Measurements from ENCODE around the gene RNF212.

Gene RNF212

DNA sequence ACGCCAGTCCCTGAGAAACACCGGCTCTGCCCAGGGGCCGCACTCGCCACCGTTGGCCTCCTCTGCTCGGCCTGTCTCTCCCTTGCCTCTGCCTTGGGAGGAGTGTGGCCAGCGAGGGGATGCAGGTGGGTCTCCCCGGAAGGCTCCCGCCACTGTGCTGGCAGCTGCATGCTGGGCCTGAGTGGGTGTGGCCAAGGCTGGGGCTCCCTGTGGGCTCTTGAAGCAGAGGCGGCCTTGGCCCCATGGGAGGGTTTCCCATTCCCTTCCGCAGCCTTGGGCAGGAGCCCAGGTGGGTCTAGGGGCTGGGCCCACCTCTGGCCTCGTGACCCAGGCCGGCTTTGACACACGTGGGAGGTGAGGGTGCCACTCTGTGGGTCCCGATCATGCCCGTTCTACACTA is 82.8 kb downstream of the RNF212 start:
- DNase-seq = no peak

DNA sequence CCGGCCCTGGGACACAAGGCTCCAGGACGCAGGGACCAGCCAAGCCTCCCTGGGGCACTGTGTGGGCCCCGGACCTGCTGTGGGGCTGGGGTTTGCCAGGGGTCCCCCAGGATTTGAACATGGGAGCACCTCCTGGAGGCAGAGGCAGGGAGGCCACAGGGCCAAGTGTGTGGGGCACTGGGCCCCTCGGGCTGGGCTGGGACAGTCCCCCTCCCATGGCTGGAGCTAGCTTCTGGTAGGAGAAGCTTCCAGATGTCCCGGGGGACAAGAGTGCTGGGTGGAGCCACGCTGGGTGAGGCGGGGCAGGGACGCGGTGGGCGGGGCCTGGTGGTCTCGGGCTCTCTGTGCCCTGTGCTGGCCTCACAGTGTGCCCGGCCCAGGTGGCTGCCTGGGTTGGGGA is 83.3 kb downstream of the RNF212 start:
- no peak for DNase-seq

DNA sequence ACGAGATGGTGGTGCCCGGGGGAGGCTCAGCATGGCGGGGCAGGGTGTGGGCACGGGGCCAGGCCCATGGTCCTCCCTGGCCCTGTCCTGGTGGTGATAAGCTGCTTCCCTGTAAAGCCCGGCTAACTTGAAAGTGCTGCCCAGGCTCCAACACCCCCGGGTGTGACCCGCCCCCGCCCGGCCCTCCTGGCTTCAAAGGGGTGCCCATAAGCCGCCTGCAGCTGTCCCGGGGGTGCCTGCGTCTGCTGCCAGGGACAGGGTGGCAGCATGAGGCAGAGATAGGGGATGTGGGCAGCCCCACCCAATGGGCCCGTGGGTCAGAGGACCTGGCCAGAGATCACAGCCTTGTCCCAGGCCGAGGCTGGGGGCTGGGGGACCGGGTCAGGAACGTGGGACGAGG is 83.8 kb downstream of the RNF212 start:
- DNase-seq = no peak

DNA sequence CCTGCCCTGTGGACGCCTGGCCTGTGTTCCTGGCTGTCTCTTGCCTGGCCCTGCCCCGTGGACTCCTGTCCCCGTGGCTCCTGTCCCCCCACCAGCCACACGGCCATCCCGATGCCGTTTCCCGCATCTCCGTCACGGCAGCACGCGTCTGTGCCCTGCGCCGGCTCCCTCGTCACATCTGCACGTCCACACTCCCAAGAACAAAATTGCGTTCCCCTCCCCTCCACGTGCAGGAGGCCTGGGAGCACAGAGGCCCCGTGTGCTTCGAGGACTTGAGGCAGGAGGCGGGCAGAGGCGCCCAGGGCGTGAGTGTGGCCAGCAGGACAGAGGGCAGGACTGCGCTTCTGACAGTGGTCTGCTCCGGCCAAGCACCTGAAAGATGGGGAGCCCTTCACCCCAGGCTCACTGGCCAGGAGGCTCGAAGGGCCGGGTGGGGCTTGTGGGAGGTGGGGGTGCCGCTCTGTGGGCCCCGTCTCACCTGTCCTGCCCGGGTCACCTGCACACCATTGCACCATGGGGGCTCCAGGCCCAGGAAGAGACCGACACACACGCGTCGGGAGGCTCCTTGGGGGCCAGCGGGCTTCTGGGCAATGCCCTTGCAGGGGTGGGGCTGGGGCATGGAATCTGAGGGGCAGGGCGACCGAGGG is 84.7 kb downstream of the RNF212 start:
- no peak for DNase-seq

DNA sequence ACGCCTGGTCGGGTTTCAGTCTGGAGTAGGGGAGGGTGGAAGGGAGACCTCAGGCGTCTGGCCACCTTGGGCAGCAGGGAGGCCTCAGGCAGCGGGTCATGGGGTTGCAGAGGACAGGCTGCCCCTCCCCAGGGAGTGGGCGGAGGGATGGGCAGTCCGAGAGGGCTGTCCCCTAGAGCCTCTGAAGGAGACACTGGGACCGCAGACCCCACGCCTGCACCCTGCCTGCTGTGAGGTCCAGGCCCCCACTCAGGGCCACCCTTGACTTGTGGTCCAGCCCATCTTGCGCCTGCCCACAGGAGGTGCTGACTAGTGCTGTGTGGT is 85.5 kb downstream of the RNF212 start:
- no peak for DNase-seq

DNA sequence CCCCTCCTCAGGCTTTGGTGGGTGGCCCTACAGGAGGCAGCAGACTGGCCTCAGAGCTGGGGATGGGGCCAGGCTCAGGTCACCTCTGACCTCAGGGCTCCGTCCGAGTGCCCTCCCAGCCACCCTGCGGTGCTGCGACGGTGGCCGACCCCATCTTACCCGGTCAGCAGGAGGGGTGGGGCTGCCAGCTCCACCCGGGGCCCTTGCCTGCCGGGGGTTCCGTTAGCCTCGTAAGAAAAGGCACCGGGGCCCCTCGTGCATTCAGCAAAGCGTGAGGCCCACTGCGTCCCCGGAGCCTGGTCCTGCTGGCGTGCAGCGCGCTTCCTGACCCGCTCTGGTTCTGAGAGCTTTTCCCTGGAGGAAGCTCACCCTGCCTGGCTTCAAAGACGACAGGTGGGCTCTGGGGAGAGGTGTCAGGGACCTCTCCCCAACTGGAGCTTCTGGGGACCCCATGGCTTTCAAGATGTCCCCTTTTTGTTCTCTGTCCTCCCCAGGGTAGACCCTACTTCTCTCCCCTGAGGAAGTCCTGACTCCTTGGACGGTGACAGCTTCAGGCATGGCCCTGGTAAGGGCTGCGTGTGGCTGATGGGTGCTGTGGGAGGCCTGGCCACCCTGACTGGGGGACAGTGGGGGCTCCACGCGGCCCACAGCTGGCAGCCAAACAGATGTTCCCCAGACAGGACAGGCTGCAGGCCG is 86.0 kb downstream of the RNF212 start:
- no peak for DNase-seq

DNA sequence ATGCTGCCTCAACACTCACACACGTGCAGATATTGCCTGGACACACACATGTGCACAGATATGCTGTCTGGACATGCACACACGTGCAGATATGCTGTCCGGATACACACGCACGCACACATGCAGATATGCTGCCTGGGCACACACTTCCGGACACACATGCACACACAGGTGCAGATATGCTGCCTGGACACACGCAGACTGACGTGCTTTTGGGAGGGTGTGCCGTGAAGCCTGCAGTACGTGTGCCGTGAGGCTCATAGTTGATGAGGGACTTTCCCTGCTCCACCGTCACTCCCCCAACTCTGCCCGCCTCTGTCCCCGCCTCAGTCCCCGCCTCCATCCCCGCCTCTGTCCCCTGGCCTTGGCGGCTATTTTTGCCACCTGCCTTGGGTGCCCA is 87.2 kb downstream of the RNF212 start:
- no peak for DNase-seq

DNA sequence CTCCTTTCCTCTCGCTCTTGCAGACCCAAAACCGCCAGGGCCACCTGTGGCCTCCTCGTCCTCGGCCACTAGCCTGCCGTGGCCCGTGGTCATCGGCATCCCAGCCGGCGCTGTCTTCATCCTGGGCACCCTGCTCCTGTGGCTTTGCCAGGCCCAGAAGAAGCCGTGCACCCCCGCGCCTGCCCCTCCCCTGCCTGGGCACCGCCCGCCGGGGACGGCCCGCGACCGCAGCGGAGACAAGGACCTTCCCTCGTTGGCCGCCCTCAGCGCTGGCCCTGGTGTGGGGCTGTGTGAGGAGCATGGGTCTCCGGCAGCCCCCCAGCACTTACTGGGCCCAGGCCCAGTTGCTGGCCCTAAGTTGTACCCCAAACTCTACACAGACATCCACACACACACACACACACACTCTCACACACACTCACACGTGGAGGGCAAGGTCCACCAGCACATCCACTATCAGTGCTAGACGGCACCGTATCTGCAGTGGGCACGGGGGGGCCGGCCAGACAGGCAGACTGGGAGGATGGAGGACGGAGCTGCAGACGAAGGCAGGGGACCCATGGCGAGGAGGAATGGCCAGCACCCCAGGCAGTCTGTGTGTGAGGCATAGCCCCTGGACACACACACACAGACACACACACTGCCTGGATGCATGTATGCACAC is 88.3 kb downstream of the RNF212 start:
- DNase-seq = no peak

DNA sequence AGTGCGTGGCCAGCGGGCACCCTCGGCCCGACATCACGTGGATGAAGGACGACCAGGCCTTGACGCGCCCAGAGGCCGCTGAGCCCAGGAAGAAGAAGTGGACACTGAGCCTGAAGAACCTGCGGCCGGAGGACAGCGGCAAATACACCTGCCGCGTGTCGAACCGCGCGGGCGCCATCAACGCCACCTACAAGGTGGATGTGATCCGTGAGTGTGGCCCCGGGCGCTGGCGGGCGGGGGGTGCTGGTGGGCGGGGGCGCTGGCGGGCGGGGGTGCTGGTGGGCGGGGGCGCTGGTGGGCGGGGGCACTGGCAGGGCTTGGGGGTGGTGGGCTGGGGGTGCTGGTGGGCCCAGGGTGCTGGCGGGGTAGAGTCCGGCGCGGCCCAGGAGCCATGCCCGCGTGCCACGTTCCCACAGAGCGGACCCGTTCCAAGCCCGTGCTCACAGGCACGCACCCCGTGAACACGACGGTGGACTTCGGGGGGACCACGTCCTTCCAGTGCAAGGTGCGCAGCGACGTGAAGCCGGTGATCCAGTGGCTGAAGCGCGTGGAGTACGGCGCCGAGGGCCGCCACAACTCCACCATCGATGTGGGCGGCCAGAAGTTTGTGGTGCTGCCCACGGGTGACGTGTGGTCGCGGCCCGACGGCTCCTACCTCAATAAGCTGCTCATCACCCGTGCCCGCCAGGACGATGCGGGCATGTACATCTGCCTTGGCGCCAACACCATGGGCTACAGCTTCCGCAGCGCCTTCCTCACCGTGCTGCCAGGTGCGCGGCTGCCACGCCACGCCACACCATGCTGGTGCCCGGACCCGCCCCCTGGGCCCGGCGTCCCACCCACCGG is 89.2 kb downstream of the RNF212 start:
- DNase-seq = no peak

DNA sequence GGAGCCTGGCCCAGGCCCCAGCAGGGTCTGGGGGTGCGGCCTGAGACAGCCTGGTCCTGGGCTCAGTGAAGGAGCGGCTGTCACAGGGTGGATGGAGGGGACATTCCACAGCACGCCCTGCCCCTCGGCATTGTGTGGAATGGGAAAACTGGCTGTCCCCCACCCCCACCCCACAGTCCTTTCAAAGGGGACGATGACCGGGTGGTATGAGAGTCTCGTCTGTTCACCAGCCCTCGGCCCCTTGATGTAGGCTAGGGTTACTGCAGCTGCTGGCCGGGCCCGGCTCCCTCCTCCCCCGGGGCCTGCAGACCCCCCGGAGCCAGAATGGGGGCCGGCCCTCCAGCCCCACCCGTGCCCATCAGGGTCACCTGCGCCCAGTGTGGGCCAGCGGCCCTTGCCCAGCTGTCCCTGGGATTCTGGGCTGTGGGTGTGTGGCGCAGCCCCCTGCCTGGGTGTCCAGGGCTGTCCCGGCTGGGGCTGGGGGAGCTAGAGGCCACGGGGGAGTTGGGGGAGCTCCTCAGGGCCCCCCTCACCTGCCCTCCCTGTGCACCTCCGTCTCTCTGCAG is 90.2 kb downstream of the RNF212 start:
- no peak for DNase-seq

DNA sequence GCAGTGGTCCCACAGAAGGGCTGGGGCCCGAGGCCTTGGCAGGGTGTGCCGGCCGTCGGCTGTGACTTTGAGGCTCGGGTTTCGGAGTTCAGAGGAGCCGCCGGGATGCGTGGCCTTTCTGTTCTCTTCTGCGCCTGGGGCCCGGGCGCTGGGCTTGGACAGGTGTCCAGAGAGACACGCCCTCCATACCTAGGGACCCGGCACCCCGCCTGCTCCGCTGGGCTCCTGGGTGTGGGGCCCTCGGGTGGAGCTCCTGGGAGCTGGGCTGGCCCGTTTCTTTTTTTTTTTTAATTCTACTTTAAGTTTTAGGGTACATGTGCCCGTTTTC is 90.7 kb downstream of the RNF212 start:
- no peak for DNase-seq

DNA sequence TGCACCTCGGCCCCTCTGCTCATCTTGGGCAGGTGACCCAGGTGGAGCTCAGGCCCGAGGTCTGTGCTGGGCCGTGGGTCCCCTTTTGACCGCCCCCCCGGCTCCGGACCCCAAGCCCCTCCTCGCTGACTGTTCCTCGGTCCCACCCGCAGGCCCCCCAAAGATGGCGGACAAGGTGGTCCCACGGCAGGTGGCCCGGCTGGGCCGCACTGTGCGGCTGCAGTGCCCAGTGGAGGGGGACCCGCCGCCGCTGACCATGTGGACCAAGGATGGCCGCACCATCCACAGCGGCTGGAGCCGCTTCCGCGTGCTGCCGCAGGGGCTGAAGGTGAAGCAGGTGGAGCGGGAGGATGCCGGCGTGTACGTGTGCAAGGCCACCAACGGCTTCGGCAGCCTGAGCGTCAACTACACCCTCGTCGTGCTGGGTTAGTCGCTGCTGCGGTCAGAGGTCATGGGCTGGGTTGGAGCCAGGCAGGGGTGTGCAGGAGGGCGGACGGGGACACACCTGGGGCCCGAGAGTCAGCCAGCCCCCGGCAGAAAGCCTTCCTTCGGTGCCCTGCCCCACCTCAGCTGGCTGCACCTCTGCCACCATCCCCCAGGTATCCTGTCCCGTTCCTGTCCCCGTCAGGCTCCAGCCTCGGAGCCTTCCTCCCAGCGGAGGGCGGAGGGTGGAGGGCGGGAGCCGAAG is 91.2 kb downstream of the RNF212 start:
- no peak for DNase-seq

All from NCI-H1694 (cell line).